ENCODE data around the gene AHNAK.

- no peak for TF ChIP-seq CTCF (IDR thresholded peaks at IDR 0.05; ENCODE audit: insufficient read depth, low read length, poor library complexity, severe bottlenecking)
- TF ChIP-seq EZH2phosphoT487 (conservative IDR thresholded peaks at IDR 0.05; ENCODE audit: low read length), result no peak
Observed at GRCh38 chr11:62451241-62451621, 95.4 kb downstream of the AHNAK start.
